ENCODE measurements around the gene CCNJL. TPM values are rescaled to one million over a fixed set of nuclear protein-coding genes. Genes with fewer than 3 reads are reported as not detected.
A peak's percentile ranks its signal among the peaks of the same experiment; 100 is the strongest.

Gene CCNJL
- total and polyA plus RNA-seq, 2 of the 8 experiments (the other 6 are each of a cell fraction or from before 2014, with no cell fraction given): 34.6 to 44.7 TPM

- no peak for TF ChIP-seq PHF8 (conservative IDR thresholded peaks at IDR 0.05; ENCODE audit: low read depth, low read length)
- TF ChIP-seq EGR1 (IDR thresholded peaks at IDR 0.05; ENCODE audit: borderline replicate concordance, low read depth, low read length): no peak
- TF ChIP-seq CBX5 (IDR thresholded peaks at IDR 0.05; ENCODE audit: low read depth, low read length): no peak
- TF ChIP-seq CREB1 (IDR thresholded peaks at IDR 0.05): no peak
- TF ChIP-seq CHD2 (IDR thresholded peaks at IDR 0.05; ENCODE audit: low read length): no peak
- no peak for TF ChIP-seq NANOG (IDR thresholded peaks at IDR 0.05; ENCODE audit: insufficient read depth, low read depth, low read length, poor library complexity, severe bottlenecking)
- TF ChIP-seq KDM5A (IDR thresholded peaks at IDR 0.05; ENCODE audit: low read length): no peak
- peak; percentile 71 for TF ChIP-seq MAX (IDR thresholded peaks at IDR 0.05)
- TF ChIP-seq HDAC6 (IDR thresholded peaks at IDR 0.05; ENCODE audit: low read depth, low read length): no peak
Observed at GRCh38 chr5:160266044-160266443, 46.3 kb downstream of the CCNJL start (continued).

All from H1 (cell line).